Motor neuron (in vitro differentiated cells): ENCODE data around the gene ADPRM. TPM values are rescaled to one million over a fixed set of nuclear protein-coding genes. Genes with fewer than 3 reads are reported as not detected.

Experiments
- ATAC-seq, 8 experiments: fragments of 200-7000 bp; cut with Tn5 transposase; replicated peaks in 6 of 8; 2 replicates each; pipeline ENCODE4 v1.8.0; 2021; ENCODE audit warnings: mild to moderate bottlenecking in 8 of 8, moderate library complexity in 8 of 8
- H3K27ac ChIP-seq, 2 donors: fragments of 250-450 bp; sonication (Bioruptor Pico); 2 replicates each; pipeline ENCODE4 v1.9.0; 2021; ENCODE audit warnings: antibody characterized with exemption in 2 of 2, mild to moderate bottlenecking in 2 of 2, moderate library complexity in 1 of 2
- H3K4me1 ChIP-seq, 2 donors: fragments of 250-450 bp; sonication (Bioruptor Pico); replicated peaks in 1 of 2; 2 replicates each; pipeline ENCODE4 v1.6.1; 2021; ENCODE audit warnings: antibody characterized with exemption in 2 of 2, mild to moderate bottlenecking in 2 of 2, moderate library complexity in 1 of 2
- H3K4me3 ChIP-seq, 5 donors: fragments of 250-450 bp; sonication (Bioruptor Pico); 2 replicates each; pipeline ENCODE4 v1.9.0; 2021; ENCODE audit warnings: antibody characterized with exemption in 5 of 5, mild to moderate bottlenecking in 5 of 5, moderate library complexity in 4 of 5
- WGBS, 10 experiments: fragments of 450-650 bp; shearing (Covaris generic); methylation state at CpG; one replicate each; pipeline ENCODE4 v1.0.0; 2022; 5-methylcytosine and 5-hydroxymethylcytosine counted together
- in situ Hi-C, 9 experiments: fragments of 400-800 bp; cut with MboI; loops; one replicate each; pipeline ENCODE4 v1.15.0; 2021; ENCODE audit warnings: low sequenced_read_pairs in 9 of 9, low pct_unique_long_range_greater_than_20kb in 2 of 9; ENCODE audit not compliant: unreplicated experiment in 9 of 9
- total RNA-seq, 8 experiments: library from RNA; unstranded; fragments of 300-600 nt; gene quantifications; 2 replicates each; pipeline versions ENCODE4 v1.2.3 to v1.2.4, GENCODE V29; 2022

The ADPRM gene
- total RNA-seq, 8 experiments from 2014 or later, result 10.0 to 18.5 (median 16.6) TPM

- ATAC-seq, result no peak
- peaks cover 13 to 24% of the 10 kb centered on the region in 2 donors for H3K4me1 ChIP-seq
- no peak overlapping the region for H3K27ac ChIP-seq
- 0 to 89% (median 79%) methylated on average over 1 to 6 of the region's 6 CpGs; no CpG with 5 or more reads in 3 of the 10 experiments for WGBS, 10 experiments
- in situ Hi-C loops, result no loop called here
- no peak overlapping the region for H3K4me3 ChIP-seq
Measured at GRCh38 chr17:10758062-10758461, 60.7 kb downstream of the ADPRM start.

Other genes with a start within 250 kb of the ADPRM start
- gene MYH4, start 228.0 kb upstream of the ADPRM start, total RNA-seq, result under 1 TPM in 1 of 8 experiments, not detected in 7; 0.05 TPM
- under 1 TPM in 2 of 8 experiments, not detected in 6; 0.04 to 0.09 TPM for gene MYH1, start 179.1 kb upstream of the ADPRM start, total RNA-seq
- gene MYH2, start 147.9 kb upstream of the ADPRM start, total RNA-seq, result under 1 TPM in 4 of 8 experiments, not detected in 4; 0.05 to 0.29 (median 0.09) TPM
- gene MYH3, start 40.3 kb upstream of the ADPRM start, total RNA-seq, result 1 to 10 TPM in 7 of 8 experiments, under 1 TPM in 1; 0.94 to 4.2 (median 1.6) TPM
- 10 to 100 TPM; 15.0 to 45.2 (median 20.9) TPM for gene SCO1, start 61 bp upstream of the ADPRM start, total RNA-seq
- gene TMEM220, start 32.4 kb downstream of the ADPRM start, total RNA-seq, result 10 to 100 TPM in 2 of 8 experiments, 1 to 10 TPM in 6; 1.1 to 18.7 (median 1.9) TPM
- gene TMEM238L, start 106.5 kb downstream of the ADPRM start, total RNA-seq, result 1 to 10 TPM in 1 of 8 experiments, under 1 TPM in 2, not detected in 5; 0.19 to 1.1 (median 0.59) TPM
- 10 to 100 TPM in 2 of 8 experiments, 1 to 10 TPM in 2, under 1 TPM in 4; 0.17 to 28.4 (median 0.77) TPM for gene PIRT, start 140.5 kb downstream of the ADPRM start, total RNA-seq